Measurements from ENCODE around the gene TCERG1.

DNA sequence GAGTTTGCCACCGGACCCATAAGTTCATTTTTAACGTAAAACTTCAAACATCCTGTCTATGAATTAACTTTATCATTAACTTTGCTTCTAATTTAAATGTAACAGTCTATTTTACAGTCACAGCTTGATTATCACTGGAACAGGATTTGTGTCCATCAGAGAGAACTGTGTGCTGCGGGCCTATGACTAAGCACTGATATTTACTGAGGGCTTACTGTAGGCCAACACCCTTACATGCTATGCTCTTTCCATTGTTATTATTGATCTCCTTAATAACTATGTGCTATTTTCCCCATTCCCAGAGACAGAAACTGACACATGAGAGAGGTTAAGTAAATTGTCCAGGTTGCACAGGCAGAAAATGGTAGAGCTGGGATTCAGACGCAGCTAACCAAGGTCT lies 92.8 kb downstream of the TCERG1 start:
- TF ChIP-seq NFRKB (IDR thresholded peaks at IDR 0.05): no peak
- no peak for TF ChIP-seq CTBP1 (IDR thresholded peaks at IDR 0.05; ENCODE audit: borderline replicate concordance)
